ENCODE results near the gene EDEM2. TPM values are rescaled to one million over a fixed set of nuclear protein-coding genes. Genes with fewer than 3 reads are reported as not detected.

EDEM2 gene
- total RNA-seq (28.1 and 28.6 TPM in 2 replicates), polyA plus RNA-seq (29.6 and 30.4 TPM in 2 replicates), polyA minus RNA-seq (35.5 and 44.9 TPM in 2 replicates)
- total RNA-seq (2013) = 34.0 TPM

- TF ChIP-seq, protein P1, sequence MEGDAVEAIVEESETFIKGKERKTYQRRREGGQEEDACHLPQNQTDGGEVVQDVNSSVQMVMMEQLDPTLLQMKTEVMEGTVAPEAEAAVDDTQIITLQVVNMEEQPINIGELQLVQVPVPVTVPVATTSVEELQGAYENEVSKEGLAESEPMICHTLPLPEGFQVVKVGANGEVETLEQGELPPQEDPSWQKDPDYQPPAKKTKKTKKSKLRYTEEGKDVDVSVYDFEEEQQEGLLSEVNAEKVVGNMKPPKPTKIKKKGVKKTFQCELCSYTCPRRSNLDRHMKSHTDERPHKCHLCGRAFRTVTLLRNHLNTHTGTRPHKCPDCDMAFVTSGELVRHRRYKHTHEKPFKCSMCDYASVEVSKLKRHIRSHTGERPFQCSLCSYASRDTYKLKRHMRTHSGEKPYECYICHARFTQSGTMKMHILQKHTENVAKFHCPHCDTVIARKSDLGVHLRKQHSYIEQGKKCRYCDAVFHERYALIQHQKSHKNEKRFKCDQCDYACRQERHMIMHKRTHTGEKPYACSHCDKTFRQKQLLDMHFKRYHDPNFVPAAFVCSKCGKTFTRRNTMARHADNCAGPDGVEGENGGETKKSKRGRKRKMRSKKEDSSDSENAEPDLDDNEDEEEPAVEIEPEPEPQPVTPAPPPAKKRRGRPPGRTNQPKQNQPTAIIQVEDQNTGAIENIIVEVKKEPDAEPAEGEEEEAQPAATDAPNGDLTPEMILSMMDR (IDR thresholded peaks at IDR 0.05) = no peak
- TF ChIP-seq EZH2 (IDR thresholded peaks at IDR 0.05; ENCODE audit: borderline replicate concordance, insufficient read depth, low read depth, low read length, poor library complexity, severe bottlenecking) = no peak
- Histone ChIP-seq H3K4me1 (ENCODE audit: control insufficient read depth in 2 of 2, insufficient read depth in 2 of 2, low read length in 2 of 2) (peaks cover 33 to 43% of the 10 kb centered on the region in 2 donors), H2AFZ (ENCODE audit: insufficient read depth, low read depth, low read length, poor library complexity, severe bottlenecking) (peak within 1 kb of the TSS; percentile 82), H3K9ac (ENCODE audit: low read length) (peak within 1 kb of the TSS; percentile 71), H3K4me3 (ENCODE audit: control extremely low read depth in 1 of 5, extremely low read depth in 1 of 5, insufficient read depth in 1 of 5, low read depth in 2 of 5, low read length in 4 of 5) (peak within 1 kb of the TSS; percentile 69 to 94 (median 90)), H3K36me3 (replicated peaks in 1 of 2; ENCODE audit: control extremely low read depth in 1 of 2, control insufficient read depth in 1 of 2, extremely low read depth in 1 of 2, insufficient read depth in 2 of 2, low read length in 1 of 2) (peaks cover 0 to 18% of the 10 kb centered on the region in 2 experiments), H3K4me2 (replicated peaks; ENCODE audit: low read depth, low read length, poor library complexity, severe bottlenecking) (peak within 1 kb of the TSS; percentile 92), H3K27ac (ENCODE audit: low read length in 2 of 2) (peak within 1 kb of the TSS; percentile 79 to 89), H3K79me2 (ENCODE audit: control insufficient read depth, insufficient read depth, low read length) (peaks cover 30% of the 10 kb centered on the region), H3K9me3 (ENCODE audit: control extremely low read depth in 1 of 3, control insufficient read depth in 2 of 3, insufficient read depth in 1 of 3, low read length in 2 of 3) (no peaks in the 10 kb centered on the region), H4K20me1 (ENCODE audit: control insufficient read depth, insufficient read depth, low read length, poor library complexity, severe bottlenecking) (peaks cover 19% of the 10 kb centered on the region), H3K27me3 (replicated peaks in 1 of 4; ENCODE audit: control extremely low read depth in 1 of 4, control insufficient read depth in 3 of 4, insufficient read depth in 4 of 4, low read length in 3 of 4) (no peaks in the 10 kb centered on the region)
- Mint-ChIP-seq H3K9me3 (ENCODE audit: insufficient read depth) (no peaks in the 10 kb centered on the region), H3K27ac (peak within 1 kb of the TSS; percentile 94), H3K4me1 (peaks cover 36% of the 10 kb centered on the region), H3K27me3 (no peaks in the 10 kb centered on the region), H3K4me3 (peak within 1 kb of the TSS; percentile 96)
- CTCF ChIA-PET = interaction anchor here (2.2 to 4.2 kb wide), 2 partner anchors 52 to 62 kb away, joined by 23 to 34 read pairs; no protein-coding TSS in a partner anchor
- under 1% methylated on average over 33 of the region's 42 CpGs for WGBS (ENCODE audit: insufficient coverage)
- DNase-seq (peak; percentile 95), ATAC-seq (ENCODE audit: low read depth) (peak; percentile 80)
- intact Hi-C loops (cut with micrococcal nuclease) = loop anchor here (1.0 to 10.0 kb wide), 7 partner anchors 55 to 470 kb away; partner anchors contain the start of genes EIF6, ERGIC3, SPAG4 and TP53INP2
- POLR2A ChIA-PET = interaction anchor here (0.7 kb wide), 1 partner anchor 131 kb away, joined by 3 read pairs; the partner anchor contains the start of gene MMP24OS
Observed at GRCh38 chr20:35146920-35147574, at the start of gene EDEM2. Gene EDEM2 (minus strand): TSS chr20:35147336. CDS start chr20:35147258, 78 bp downstream.

GRCh38 chr20:35196313-35196712 lies 49.2 kb upstream of the EDEM2 start:
- ChIA-PET POLR2A (no interaction called here), CTCF (no interaction called here)
- Mint-ChIP-seq H3K27ac (no peak overlapping the region), H3K4me3 (no peak overlapping the region), H3K9me3 (ENCODE audit: insufficient read depth) (peaks cover 2% of the 10 kb centered on the region), H3K27me3 (no peaks in the 10 kb centered on the region), H3K4me1 (no peaks in the 10 kb centered on the region)
- H3K9ac ChIP-seq (ENCODE audit: low read length) = no peak overlapping the region
- no peaks in the 10 kb centered on the region for H3K27me3 ChIP-seq (replicated peaks in 1 of 4; ENCODE audit: control extremely low read depth in 1 of 4, control insufficient read depth in 3 of 4, insufficient read depth in 4 of 4, low read length in 3 of 4)
- no peak overlapping the region for H3K4me2 ChIP-seq (replicated peaks; ENCODE audit: low read depth, low read length, poor library complexity, severe bottlenecking)
- no peak overlapping the region for H3K27ac ChIP-seq (ENCODE audit: low read length in 2 of 2)
- H3K79me2 ChIP-seq (ENCODE audit: control insufficient read depth, insufficient read depth, low read length) = no peaks in the 10 kb centered on the region
- H3K9me3 ChIP-seq (ENCODE audit: control extremely low read depth in 1 of 3, control insufficient read depth in 2 of 3, insufficient read depth in 1 of 3, low read length in 2 of 3) = peaks cover 0 to 24% (median 17%) of the 10 kb centered on the region in 3 donors
- H2AFZ ChIP-seq (ENCODE audit: insufficient read depth, low read depth, low read length, poor library complexity, severe bottlenecking) = no peak overlapping the region
- ATAC-seq (ENCODE audit: low read depth) (no peak), DNase-seq (no peak)
- H3K4me1 ChIP-seq (ENCODE audit: control insufficient read depth in 2 of 2, insufficient read depth in 2 of 2, low read length in 2 of 2) = no peaks in the 10 kb centered on the region
- H3K4me3 ChIP-seq (ENCODE audit: control extremely low read depth in 1 of 5, extremely low read depth in 1 of 5, insufficient read depth in 1 of 5, low read depth in 2 of 5, low read length in 4 of 5) = no peak overlapping the region
- H4K20me1 ChIP-seq (ENCODE audit: control insufficient read depth, insufficient read depth, low read length, poor library complexity, severe bottlenecking) = no peaks in the 10 kb centered on the region
- intact Hi-C loops (cut with micrococcal nuclease) = no loop called here
- peaks cover 0 to 3% of the 10 kb centered on the region in 2 experiments for H3K36me3 ChIP-seq (replicated peaks in 1 of 2; ENCODE audit: control extremely low read depth in 1 of 2, control insufficient read depth in 1 of 2, extremely low read depth in 1 of 2, insufficient read depth in 2 of 2, low read length in 1 of 2)
- TF ChIP-seq EZH2 (IDR thresholded peaks at IDR 0.05; ENCODE audit: borderline replicate concordance, insufficient read depth, low read depth, low read length, poor library complexity, severe bottlenecking) = no peak
- TF ChIP-seq, protein P1 (IDR thresholded peaks at IDR 0.05) = no peak
